Measurements from ENCODE around the gene NCSTN. TPM values are rescaled to one million over a fixed set of nuclear protein-coding genes. Genes with fewer than 3 reads are reported as not detected.

Gene NCSTN
- total and polyA plus RNA-seq, 2 of the 13 experiments (the other 11 are each of a cell fraction or from before 2014, with no cell fraction given): 44.2 to 247 TPM

GRCh38 chr1:160308451-160309184 lies 34.6 kb upstream of the NCSTN start:
- FAIRE-seq (no peak), ATAC-seq (no peak), DNase-seq (ENCODE audit: low spot score) (no peak)
- H2AFZ ChIP-seq (ENCODE audit: low read length): no peak overlapping the region
- peaks cover 33 to 89% of the 10 kb centered on the region in 2 experiments for H3K36me3 ChIP-seq (replicated peaks in 1 of 2; ENCODE audit: control insufficient read depth in 1 of 2, insufficient read depth in 2 of 2, low read length in 2 of 2)
- in situ Hi-C loops (cut with HindIII; ENCODE audit: extremely low pct_ligation_motif_present, low pct_unique_long_range_greater_than_20kb) (no loop called here), intact Hi-C loops (cut with micrococcal nuclease; ENCODE audit: unreplicated experiment) (no loop called here)
- ChIA-PET CTCF (ENCODE audit: low intra/inter-chr PET ratio, low total read pairs) (no interaction called here), POLR2A (no interaction called here)
- H3K4me1 ChIP-seq (ENCODE audit: insufficient read depth, low read length): no peaks in the 10 kb centered on the region
- H3K4me2 ChIP-seq (ENCODE audit: low read depth, low read length): no peak overlapping the region
- H3K79me2 ChIP-seq (ENCODE audit: insufficient read depth, low read length): no peaks in the 10 kb centered on the region
- no peaks in the 10 kb centered on the region for H3K27me3 ChIP-seq (ENCODE audit: control insufficient read depth in 1 of 2, insufficient read depth in 2 of 2, low read length in 2 of 2)
- WGBS (ENCODE audit: low lambda C conversion rate): 99% methylated on average over 4 of the region's 4 CpGs
- no peak overlapping the region for H3K9ac ChIP-seq (ENCODE audit: insufficient read depth, low read depth, low read length)
- no TSS peak for BruUV-seq (replicated peaks)
- H4K20me1 ChIP-seq (ENCODE audit: insufficient read depth, low read length): no peaks in the 10 kb centered on the region
- no peaks in the 10 kb centered on the region for H3K9me3 ChIP-seq (ENCODE audit: low read length)
- H3K27ac ChIP-seq (ENCODE audit: extremely low read length, insufficient read depth, low read length): no peak overlapping the region
- no peak overlapping the region for H3K4me3 ChIP-seq (replicated peaks in 1 of 3; ENCODE audit: insufficient read depth in 1 of 3, low read depth in 2 of 3, low read length in 3 of 3)
- TF ChIP-seq STAT5B (CRISPR knock-in tag; IDR thresholded peaks at IDR 0.05) (no peak), MEIS2 (CRISPR knock-in tag; IDR thresholded peaks at IDR 0.05) (no peak), MAX (IDR thresholded peaks at IDR 0.05) (no peak), ZFP36 (IDR thresholded peaks at IDR 0.05; ENCODE audit: borderline replicate concordance, low read depth, low read length, partially characterized antibody) (no peak), ZNF720 (CRISPR knock-in tag; IDR thresholded peaks at IDR 0.05) (no peak), TFDP2 (CRISPR knock-in tag; IDR thresholded peaks at IDR 0.05) (no peak), KLF16 (CRISPR knock-in tag; IDR thresholded peaks at IDR 0.05) (no peak), TBL1XR1 (IDR thresholded peaks at IDR 0.05; ENCODE audit: borderline replicate concordance, low read length, partially characterized antibody) (no peak), ZNF746 (CRISPR knock-in tag; IDR thresholded peaks at IDR 0.05) (no peak), ZNF543 (CRISPR knock-in tag; IDR thresholded peaks at IDR 0.05) (no peak)

Measured in HepG2 (cell line).